ENCODE results near the gene CAPN5. TPM values are rescaled to one million over a fixed set of nuclear protein-coding genes. Genes with fewer than 3 reads are reported as not detected.

CAPN5 gene
- total and polyA plus RNA-seq, 10 of the 15 experiments (the other 5 are each of a cell fraction or from before 2014, with no cell fraction given) = 0.02 to 0.33 (median 0.07) TPM; not detected in 3

GRCh38 chr11:77123591-77123990 is 56.8 kb downstream of the CAPN5 start (continued):
- no peak for TF ChIP-seq USF1 (IDR thresholded peaks at IDR 0.05; ENCODE audit: borderline replicate concordance, extremely low read length, insufficient read depth, low read depth, low read length)

- H3K4me3 ChIP-seq = no peak overlapping the region
- DNase-seq (ENCODE audit: low read depth, low spot score) (no peak), ATAC-seq (no peak), FAIRE-seq (no peak)
- intact Hi-C loops (cut with micrococcal nuclease; ENCODE audit: unreplicated experiment) (no loop called here), in situ Hi-C loops (cut with MboI) (no loop called here)
- H3K4me2 ChIP-seq (ENCODE audit: control insufficient read depth, insufficient read depth) = no peak overlapping the region
- H3K4me1 ChIP-seq (ENCODE audit: control insufficient read depth, insufficient read depth, low read length) = 0 out of 2 replicates have a peak, but pooled peaks cover 3% of the 10 kb centered on the region
- CTCF ChIA-PET = interaction anchor here (0.9 kb wide), 1 partner anchor 424 kb away, joined by 3 read pairs; no protein-coding TSS in a partner anchor
- SMC1A ChIA-PET (ENCODE audit: uncharacterized antibody, unreplicated experiment) = no interaction called here
- WGBS (ENCODE audit: insufficient coverage, insufficient replicate concordance, low lambda C conversion rate, missing lambda C conversion rate) = 50% methylated on average over 8 of the region's 8 CpGs
- H3K27ac ChIP-seq (ENCODE audit: control insufficient read depth, insufficient read depth) = no peak overlapping the region
- H3K9me3 ChIP-seq (replicated peaks; ENCODE audit: control insufficient read depth, insufficient read depth, low read length) = no peaks in the 10 kb centered on the region
- peaks cover 0 to 3% of the 10 kb centered on the region in 2 experiments; a peak in 2 of 4 replicates for H3K27me3 ChIP-seq (replicated peaks in 1 of 2; ENCODE audit: control insufficient read depth in 2 of 2, insufficient read depth in 2 of 2, low read length in 1 of 2)
- POLR2A ChIA-PET = no interaction called here
- no TSS peak for BruUV-seq (replicated peaks)
- no peaks in the 10 kb centered on the region for H3K79me2 ChIP-seq (ENCODE audit: control insufficient read depth, insufficient read depth, low read length)
- H3K9ac ChIP-seq (ENCODE audit: control insufficient read depth, insufficient read depth, low read length) = no peak overlapping the region
- H3K36me3 ChIP-seq (ENCODE audit: control insufficient read depth in 2 of 2, insufficient read depth in 2 of 2, low read length in 1 of 2) = no peaks in the 10 kb centered on the region
- H2AFZ ChIP-seq (ENCODE audit: control insufficient read depth, low read depth, low read length) = no peak overlapping the region
- RAD21 ChIA-PET (ENCODE audit: unreplicated experiment) = interaction anchor here (0.6 kb wide), 1 partner anchor 251 kb away, joined by 3 read pairs; no protein-coding TSS in a partner anchor
- H4K20me1 ChIP-seq (ENCODE audit: control insufficient read depth, insufficient read depth) = no peaks in the 10 kb centered on the region
- TF ChIP-seq ATF7 (IDR thresholded peaks at IDR 0.05; ENCODE audit: low read depth) = no peak
- no peak for TF ChIP-seq NR2F1 (conservative IDR thresholded peaks at IDR 0.05)
- no peak for TF ChIP-seq STAT1 (conservative IDR thresholded peaks at IDR 0.05)
- no peak for TF ChIP-seq CUX1 (IDR thresholded peaks at IDR 0.05; ENCODE audit: insufficient replicate concordance, low read depth, low read length)
- TF ChIP-seq ELK1 (IDR thresholded peaks at IDR 0.05; ENCODE audit: low read depth, low read length) = no peak
- no peak for TF ChIP-seq NFXL1 (IDR thresholded peaks at IDR 0.05; ENCODE audit: borderline replicate concordance)
- TF ChIP-seq EP300 (IDR thresholded peaks at IDR 0.05; ENCODE audit: borderline replicate concordance in 1 of 2, control insufficient read depth in 1 of 2, low read depth in 2 of 2, low read length in 2 of 2) = no peak
- TF ChIP-seq CHD1 (IDR thresholded peaks at IDR 0.05; ENCODE audit: low read depth, low read length) = no peak
- no peak for TF ChIP-seq SUPT20H (IDR thresholded peaks at IDR 0.05; ENCODE audit: borderline replicate concordance, control insufficient read depth, low read depth, low read length)
- TF ChIP-seq MTA3 (IDR thresholded peaks at IDR 0.05; ENCODE audit: borderline replicate concordance, low read length) = no peak
- TF ChIP-seq SREBF1 (IDR thresholded peaks at IDR 0.05; ENCODE audit: low read length) = no peak
- TF ChIP-seq MYB (IDR thresholded peaks at IDR 0.05; ENCODE audit: borderline replicate concordance, low read depth, low read length) = no peak
- TF ChIP-seq E2F4 (IDR thresholded peaks at IDR 0.05; ENCODE audit: low read depth, low read length) = no peak
- no peak for TF ChIP-seq YBX1 (IDR thresholded peaks at IDR 0.05)
Observed at GRCh38 chr11:77124041-77124440, 57.3 kb downstream of the CAPN5 start.
